ENCODE measurements around the gene AP2A2. TPM values are rescaled to one million over a fixed set of nuclear protein-coding genes. Genes with fewer than 3 reads are reported as not detected.

Gene AP2A2
- total RNA-seq, 6 experiments from 2014 or later, result 41.4 to 66.7 (median 53.8) TPM

GRCh38 chr11:1012740-1013630, 87.3 kb downstream of the AP2A2 start:
- WGBS (ENCODE audit: insufficient coverage, low coverage, low lambda C conversion rate, missing lambda C conversion rate), result no CpG with 5 or more reads among the region's 28 CpGs
- ATAC-seq (no peak), DNase-seq (no peak)
- H3K36me3 ChIP-seq, result peaks cover 3 to 31% (median 14%) of the 10 kb centered on the region in 4 donors
- intact Hi-C loops (cut with DNase I), result no loop called here
- H3K4me1 ChIP-seq, result no peaks in the 10 kb centered on the region
- H3K9me3 ChIP-seq, result no peaks in the 10 kb centered on the region
- no peak overlapping the region for H3K4me3 ChIP-seq
- H3K27ac ChIP-seq, result no peak overlapping the region
- H3K27me3 ChIP-seq, result no peaks in the 10 kb centered on the region
- TF ChIP-seq CTCF (IDR thresholded peaks at IDR 0.05) (no peak), POLR2A (IDR thresholded peaks at IDR 0.05) (no peak)

- DNase-seq, result no peak
- Histone ChIP-seq H3K36me3 (peaks cover 3 to 26% (median 13%) of the 10 kb centered on the region in 4 donors), H3K4me1 (no peaks in the 10 kb centered on the region), H3K27me3 (no peaks in the 10 kb centered on the region), H3K4me3 (no peak overlapping the region), H3K9me3 (no peaks in the 10 kb centered on the region), H3K27ac (no peak overlapping the region)
- intact Hi-C loops (cut with DNase I), result no loop called here
- TF ChIP-seq POLR2A (IDR thresholded peaks at IDR 0.05) (no peak), CTCF (IDR thresholded peaks at IDR 0.05) (no peak)
- WGBS (ENCODE audit: insufficient coverage, low coverage, low lambda C conversion rate, missing lambda C conversion rate), result no CpG with 5 or more reads among the region's 12 CpGs
- ATAC-seq, result peak in 1 of 4 donors; percentile 2
Measured at GRCh38 chr11:1013631-1013935, 87.9 kb downstream of the AP2A2 start.

- H3K36me3 ChIP-seq, result peaks cover 3 to 26% (median 11%) of the 10 kb centered on the region in 4 donors
- intact Hi-C loops (cut with DNase I), result no loop called here
- WGBS (ENCODE audit: insufficient coverage, low coverage, low lambda C conversion rate, missing lambda C conversion rate), result 97% methylated on average over 5 of the region's 14 CpGs
- TF ChIP-seq POLR2A (IDR thresholded peaks at IDR 0.05), result no peak
- TF ChIP-seq CTCF (IDR thresholded peaks at IDR 0.05), result no peak
- H3K27ac ChIP-seq, result no peak overlapping the region
- ATAC-seq (no peak), DNase-seq (no peak)
- no peaks in the 10 kb centered on the region for H3K9me3 ChIP-seq
- no peaks in the 10 kb centered on the region for H3K27me3 ChIP-seq
- no peak overlapping the region for H3K4me3 ChIP-seq
- H3K4me1 ChIP-seq, result no peaks in the 10 kb centered on the region
Measured at GRCh38 chr11:1014276-1014675, 88.6 kb downstream of the AP2A2 start.

GRCh38 chr11:1015064-1015463, 89.4 kb downstream of the AP2A2 start:
- H3K27me3 ChIP-seq, result no peaks in the 10 kb centered on the region
- no peaks in the 10 kb centered on the region for H3K9me3 ChIP-seq
- DNase-seq, result no peak
- H3K27ac ChIP-seq, result no peak overlapping the region
- WGBS (ENCODE audit: insufficient coverage, low coverage, low lambda C conversion rate, missing lambda C conversion rate), result no CpG with 5 or more reads among the region's 7 CpGs
- no peaks in the 10 kb centered on the region for H3K4me1 ChIP-seq
- no peak for TF ChIP-seq CTCF (IDR thresholded peaks at IDR 0.05)
- no peak for TF ChIP-seq POLR2A (IDR thresholded peaks at IDR 0.05)
- no peak for ATAC-seq
- intact Hi-C loops (cut with DNase I), result no loop called here
- H3K36me3 ChIP-seq, result peaks cover 3 to 19% (median 7%) of the 10 kb centered on the region in 4 donors
- H3K4me3 ChIP-seq, result no peak overlapping the region
